H9 (cell line): ENCODE measurements around the gene KRTAP9-6. TPM values are rescaled to one million over a fixed set of nuclear protein-coding genes. Genes with fewer than 3 reads are reported as not detected.

Experiments used
- DNase-seq: peaks from one replicate; pipeline ENCODE4 v3.0.0-alpha.2; 2017
- H2AFZ ChIP-seq: one replicate; pipeline ENCODE4 v1.6.1; 2013; ENCODE audit warnings: mild to moderate bottlenecking, low read length, control low read depth, moderate library complexity
- H2AK5ac ChIP-seq: 2 replicates; pipeline ENCODE4 v1.6.1; 2013; ENCODE audit warnings: low read length, control low read depth, mixed read lengths; ENCODE audit not compliant: insufficient read length
- H2BK120ac ChIP-seq: one replicate; pipeline ENCODE4 v1.6.1; 2013; ENCODE audit warnings: low read depth, mild to moderate bottlenecking, low read length, control low read depth, inconsistent platforms; ENCODE audit not compliant: poor library complexity, severe bottlenecking
- H2BK12ac ChIP-seq: 2 replicates; pipeline ENCODE4 v1.6.1; 2013; ENCODE audit warnings: low read length, control low read depth, mixed read lengths, low read depth; ENCODE audit not compliant: insufficient read length
- H2BK15ac ChIP-seq: 2 replicates; pipeline ENCODE4 v1.6.1; 2013; ENCODE audit warnings: low read depth, low read length, control low read depth
- H2BK20ac ChIP-seq: one replicate; pipeline ENCODE4 v1.6.1; 2013; ENCODE audit warnings: low read depth, mild to moderate bottlenecking, low read length, control low read depth, inconsistent platforms; ENCODE audit not compliant: poor library complexity, severe bottlenecking
- H2BK5ac ChIP-seq: 2 replicates; pipeline ENCODE4 v1.6.1; 2013; ENCODE audit warnings: low read length, control low read depth, mixed read lengths; ENCODE audit not compliant: insufficient read length
- H3K14ac ChIP-seq: 2 replicates; pipeline ENCODE4 v1.6.1; 2013; ENCODE audit warnings: low read length, control low read depth; ENCODE audit not compliant: insufficient read depth
- H3K18ac ChIP-seq: 2 replicates; pipeline ENCODE4 v1.6.1; 2013; ENCODE audit warnings: low read depth, mild to moderate bottlenecking, mixed read lengths, low read length, control low read depth; ENCODE audit not compliant: insufficient read length
- H3K23ac ChIP-seq: 2 replicates; pipeline ENCODE4 v1.6.1; 2013; ENCODE audit warnings: low read length, control low read depth, mixed read lengths, low read depth; ENCODE audit not compliant: insufficient read length
- H3K23me2 ChIP-seq: 2 replicates; pipeline ENCODE4 v1.6.1; 2013; ENCODE audit warnings: low read depth, mild to moderate bottlenecking, mixed read lengths, low read length, control low read depth; ENCODE audit not compliant: insufficient read length, poor library complexity, severe bottlenecking
- H3K27ac ChIP-seq: 2 replicates; pipeline ENCODE4 v1.5.1; 2013; ENCODE audit warnings: low read length, control low read depth, mixed read lengths, low read depth; ENCODE audit not compliant: insufficient read length
- H3K27me3 ChIP-seq: 2 replicates; pipeline ENCODE4 v1.6.1; 2013; ENCODE audit warnings: low read length, control low read depth, inconsistent platforms; ENCODE audit not compliant: insufficient read depth
- H3K4ac ChIP-seq: 2 replicates; pipeline ENCODE4 v1.6.1; 2013; ENCODE audit warnings: low read depth, mild to moderate bottlenecking, control low read depth, inconsistent platforms, low read length, moderate library complexity
- H3K4me1 ChIP-seq: 2 replicates; pipeline ENCODE4 v1.6.1; 2013; ENCODE audit warnings: low read length, control low read depth, inconsistent platforms; ENCODE audit not compliant: insufficient read depth
- H3K4me2 ChIP-seq: 2 replicates; pipeline ENCODE4 v1.6.1; 2013; ENCODE audit warnings: low read length, control low read depth, mixed read lengths; ENCODE audit not compliant: insufficient read length, insufficient read depth
- H3K56ac ChIP-seq: 2 replicates; pipeline ENCODE4 v1.6.1; 2013; ENCODE audit warnings: low read depth, mild to moderate bottlenecking, mixed read lengths, low read length, control low read depth; ENCODE audit not compliant: insufficient read length
- H3K79me1 ChIP-seq: 2 replicates; pipeline ENCODE4 v1.6.1; 2013; ENCODE audit warnings: low read depth, mild to moderate bottlenecking, moderate library complexity, low read length, control low read depth, inconsistent platforms; ENCODE audit not compliant: insufficient read depth, poor library complexity, severe bottlenecking
- H3K79me2 ChIP-seq: 2 replicates; pipeline ENCODE4 v1.6.1; 2013; ENCODE audit warnings: low read length, control low read depth, inconsistent platforms; ENCODE audit not compliant: insufficient read depth
- H3K9ac ChIP-seq: 2 replicates; pipeline ENCODE4 v1.6.1; 2013; ENCODE audit warnings: low read length, control low read depth, mixed read lengths; ENCODE audit not compliant: insufficient read length; ENCODE audit errors: extremely low read depth
- H3K9me3 ChIP-seq: one replicate; pipeline ENCODE4 v1.6.1; 2013; ENCODE audit warnings: low read depth, low read length, inconsistent platforms; ENCODE audit not compliant: control insufficient read depth
- H3T11ph ChIP-seq: one replicate; pipeline ENCODE4 v1.6.1; 2013; ENCODE audit warnings: mild to moderate bottlenecking, low read length, control low read depth, inconsistent platforms
- H4K20me1 ChIP-seq: one replicate; pipeline ENCODE4 v1.6.1; 2013; ENCODE audit not compliant: control insufficient read depth, insufficient read length, insufficient read depth
- H4K5ac ChIP-seq: 2 replicates; pipeline ENCODE4 v1.6.1; 2013; ENCODE audit warnings: low read depth, mild to moderate bottlenecking, mixed read lengths, low read length, control low read depth; ENCODE audit not compliant: insufficient read length
- H4K8ac ChIP-seq: replicated peaks from 2 replicates; pipeline ENCODE4 v1.6.1; 2013; ENCODE audit warnings: low read length, control low read depth, mixed read lengths, low read depth; ENCODE audit not compliant: insufficient read length
- H4K91ac ChIP-seq: 2 replicates; pipeline ENCODE4 v1.6.1; 2013; ENCODE audit warnings: low read depth, mild to moderate bottlenecking, moderate library complexity, mixed read lengths, low read length, control low read depth; ENCODE audit not compliant: insufficient read length
- H3K27ac Mint-ChIP-seq, 3 experiments: 2 replicates in 2 of 3; 3 replicates in 1 of 3; pipeline ENCODE4 v1.8.0; 2020 to 2021; ENCODE audit warnings: mixed read lengths in 3 of 3, mild to moderate bottlenecking in 1 of 3, moderate library complexity in 1 of 3
- H3K27me3 Mint-ChIP-seq: 2 replicates; pipeline ENCODE4 v1.8.0; 2021; ENCODE audit warnings: low read depth, mild to moderate bottlenecking, moderate library complexity, mixed read lengths
- H3K36me3 Mint-ChIP-seq, 3 experiments: 2 replicates in 2 of 3; 3 replicates in 1 of 3; pipeline ENCODE4 v1.8.0; 2020 to 2021; ENCODE audit warnings: low read depth in 3 of 3, mixed read lengths in 3 of 3; ENCODE audit not compliant: insufficient read depth in 1 of 3
- H3K4me1 Mint-ChIP-seq, 2 experiments: 2 replicates each; pipeline ENCODE4 v1.8.0; 2020; ENCODE audit warnings: mixed read lengths in 2 of 2
- H3K4me3 Mint-ChIP-seq, 2 experiments: 2 replicates in 1 of 2; 3 replicates in 1 of 2; pipeline ENCODE4 v1.8.0; 2020 to 2021; ENCODE audit warnings: mild to moderate bottlenecking in 2 of 2, mixed read lengths in 2 of 2, moderate library complexity in 1 of 2
- H3K9me3 Mint-ChIP-seq, 2 experiments: 2 replicates in 1 of 2; 3 replicates in 1 of 2; pipeline ENCODE4 v1.8.0; 2020; ENCODE audit warnings: mild to moderate bottlenecking in 2 of 2, mixed read lengths in 2 of 2, moderate library complexity in 1 of 2
- CTCF ChIP-seq: fragments of 200-600 bp; sonication (generic); conservative IDR thresholded peaks from 3 replicates; pipeline ENCODE4 v1.8.0; 2021; ENCODE audit warnings: antibody characterized with exemption, mild to moderate bottlenecking
- whole genome bisulfite sequencing: extraction: QIAGEN DNeasy Blood & Tissue Kit; methylation state at CpG from one replicate; pipeline ENCODE4 v1.1.7; 2013; ENCODE audit warnings: missing lambda C conversion rate, low lambda C conversion rate, mixed read lengths; ENCODE audit not compliant: insufficient read length; ENCODE audit errors: extremely low coverage; 5-methylcytosine and 5-hydroxymethylcytosine counted together
- total RNA-seq: library from RNA; stranded (reverse); gene quantifications from 2 replicates; pipeline ENCODE4 v1.2.1, GENCODE V29; 2021

Gene KRTAP9-6
- total RNA-seq, 1 experiment from 2014 or later: not detected

- WGBS: no CpG with 5 or more reads among the region's 1 CpG
- Histone ChIP-seq H4K8ac (no peak overlapping the region), H4K5ac (no peak overlapping the region), H2BK120ac (no peak overlapping the region), H3K23ac (no peak overlapping the region), H3K56ac (no peak overlapping the region), H4K20me1 (no peaks in the 10 kb centered on the region), H2AFZ (no peak overlapping the region), H2AK5ac (no peak overlapping the region), H3K9me3 (no peaks in the 10 kb centered on the region), H2BK15ac (no peak overlapping the region), H2BK20ac (no peak overlapping the region), H3K79me2 (no peaks in the 10 kb centered on the region), H3K4me1 (no peaks in the 10 kb centered on the region), H3K4me2 (no peak overlapping the region), H3K23me2 (no peaks in the 10 kb centered on the region), H3K27ac (no peak overlapping the region), H3K79me1 (no peaks in the 10 kb centered on the region), H3K18ac (no peak overlapping the region), H3K14ac (no peak overlapping the region), H2BK5ac (no peak overlapping the region), H3K4ac (no peak overlapping the region), H3T11ph (no peak overlapping the region), H3K27me3 (no peaks in the 10 kb centered on the region), H2BK12ac (no peak overlapping the region), H3K9ac (no peak overlapping the region), H4K91ac (no peak overlapping the region)
- no peak for DNase-seq
- H3K4me3 Mint-ChIP-seq: no peak overlapping the region
- no peaks in the 10 kb centered on the region for H3K36me3 Mint-ChIP-seq
- H3K4me1 Mint-ChIP-seq: peaks cover 0 to 5% of the 10 kb centered on the region in 2 experiments; a peak in 1 of 4 replicates
- H3K27me3 Mint-ChIP-seq: no peaks in the 10 kb centered on the region; the same call in 1 of the 2 replicates
- peaks cover 0 to 2% of the 10 kb centered on the region in 2 experiments; a peak in 1 of 5 replicates for H3K9me3 Mint-ChIP-seq
- TF ChIP-seq CTCF: no peak
- no peak overlapping the region for H3K27ac Mint-ChIP-seq
Measured at GRCh38 chr17:41294016-41294415, 28.8 kb downstream of the KRTAP9-6 start.
